GM19193 (cell line): ENCODE measurements around the gene NSG1.

Experiments
- POLR2A ChIP-seq: IDR thresholded peaks from 4 replicates; pipeline ENCODE4 v1.6.1; 2011; ENCODE audit not compliant: insufficient read depth, insufficient read length; ENCODE audit errors: extremely low read depth

NSG1 gene

GRCh38 chr4:4388836-4389575 lies 2.1 kb downstream of the NSG1 start:
- TF ChIP-seq POLR2A = no peak

DNA sequence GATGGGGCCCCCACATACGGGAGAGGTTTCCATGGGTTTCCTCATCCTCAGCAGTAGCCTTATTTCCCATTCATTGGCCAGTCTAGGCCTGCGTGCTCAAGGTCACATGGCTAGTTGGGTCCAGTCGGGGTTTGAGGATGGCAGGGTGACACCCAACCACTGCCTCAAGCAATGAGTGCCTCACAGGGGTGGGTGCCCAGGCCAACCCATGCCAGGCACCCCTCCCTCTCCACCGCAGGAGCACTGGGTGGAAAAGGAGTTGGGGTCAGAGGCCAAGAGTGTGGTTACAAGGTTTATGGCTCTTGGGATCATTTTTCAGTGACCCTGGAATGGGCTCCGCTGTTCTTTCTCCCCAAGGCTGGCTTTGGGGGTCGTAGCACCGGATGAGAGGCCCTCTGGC lies 3.1 kb downstream of the NSG1 start:
- TF ChIP-seq POLR2A = no peak

DNA sequence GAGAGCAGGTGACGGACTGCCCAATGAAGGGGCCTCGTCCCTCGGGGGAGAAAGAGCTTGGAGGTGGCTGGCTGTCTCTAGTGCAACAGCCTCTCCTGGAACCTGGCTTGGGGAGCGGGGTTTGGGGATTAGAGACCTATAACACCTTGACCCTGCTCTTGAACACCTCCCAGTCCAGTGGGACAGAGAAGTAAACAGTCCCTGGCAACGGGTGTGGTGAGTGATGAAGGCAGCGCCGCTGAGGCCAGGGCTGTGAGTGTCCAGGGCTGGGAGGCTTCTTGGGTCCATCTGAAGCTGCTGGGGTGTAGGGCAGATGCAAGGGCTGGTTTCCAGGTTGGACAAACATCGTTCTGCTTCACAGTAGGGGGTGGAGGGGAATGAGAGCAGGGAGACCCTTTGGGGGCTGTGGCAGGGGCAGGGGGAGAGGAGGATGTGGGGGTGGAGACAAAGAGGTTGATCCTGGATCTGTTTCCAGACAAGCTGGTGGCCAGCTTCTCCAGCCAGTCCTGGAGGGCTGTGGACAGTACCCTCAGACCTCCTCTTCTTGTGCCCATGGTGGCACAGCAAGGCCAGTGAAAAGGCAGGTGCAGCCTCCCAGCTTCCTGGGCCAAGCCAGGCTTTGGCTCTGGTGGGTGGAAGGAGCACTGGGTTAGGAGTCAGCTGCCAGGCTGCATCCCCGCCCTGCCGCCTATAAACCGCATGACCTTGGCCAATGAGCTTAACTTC lies 3.8 kb downstream of the NSG1 start:
- TF ChIP-seq POLR2A = no peak

DNA sequence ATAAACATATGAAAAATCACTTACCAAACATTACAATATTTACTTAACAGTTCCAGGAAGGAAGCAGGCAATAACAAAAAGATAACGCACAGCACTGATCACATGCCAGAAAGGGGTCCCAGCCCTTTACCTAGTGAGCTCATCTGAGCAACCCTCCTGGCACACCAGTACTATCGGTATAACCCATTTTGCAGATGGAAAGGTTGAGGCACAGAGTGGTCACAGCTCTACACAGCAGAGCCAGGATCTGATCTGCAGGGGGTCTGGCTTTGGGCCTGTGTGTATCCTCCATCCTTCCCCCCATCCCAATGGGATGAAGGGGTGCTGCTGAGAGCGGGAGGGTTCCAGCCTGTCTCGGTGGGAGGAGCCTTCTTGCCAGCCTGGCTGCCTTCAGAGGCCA lies 5.0 kb downstream of the NSG1 start:
- no peak for TF ChIP-seq POLR2A

GRCh38 chr4:4392501-4393183 lies 5.7 kb downstream of the NSG1 start:
- TF ChIP-seq POLR2A = no peak

GRCh38 chr4:4394644-4395043 lies 7.7 kb downstream of the NSG1 start:
- TF ChIP-seq POLR2A = no peak

DNA sequence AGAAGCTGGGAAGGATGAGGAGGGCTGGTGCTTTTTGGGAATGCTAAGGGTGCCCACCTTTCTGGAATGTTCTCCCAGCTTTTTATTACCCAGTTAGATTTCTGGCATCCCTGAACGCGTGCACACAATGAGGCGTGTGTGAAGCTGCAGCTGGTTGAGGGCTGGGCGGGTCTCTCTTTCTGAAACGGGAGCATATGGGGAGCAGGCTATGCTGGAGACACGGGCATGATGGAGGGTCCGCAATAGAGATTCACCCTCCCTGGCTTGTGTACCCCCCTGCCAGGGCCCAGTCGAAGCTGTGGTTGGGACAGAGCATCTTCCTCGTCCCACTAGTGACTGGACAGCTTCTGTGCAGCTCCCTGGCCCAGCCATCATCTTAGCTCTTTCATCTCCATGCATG lies 8.5 kb downstream of the NSG1 start:
- TF ChIP-seq POLR2A = no peak

DNA sequence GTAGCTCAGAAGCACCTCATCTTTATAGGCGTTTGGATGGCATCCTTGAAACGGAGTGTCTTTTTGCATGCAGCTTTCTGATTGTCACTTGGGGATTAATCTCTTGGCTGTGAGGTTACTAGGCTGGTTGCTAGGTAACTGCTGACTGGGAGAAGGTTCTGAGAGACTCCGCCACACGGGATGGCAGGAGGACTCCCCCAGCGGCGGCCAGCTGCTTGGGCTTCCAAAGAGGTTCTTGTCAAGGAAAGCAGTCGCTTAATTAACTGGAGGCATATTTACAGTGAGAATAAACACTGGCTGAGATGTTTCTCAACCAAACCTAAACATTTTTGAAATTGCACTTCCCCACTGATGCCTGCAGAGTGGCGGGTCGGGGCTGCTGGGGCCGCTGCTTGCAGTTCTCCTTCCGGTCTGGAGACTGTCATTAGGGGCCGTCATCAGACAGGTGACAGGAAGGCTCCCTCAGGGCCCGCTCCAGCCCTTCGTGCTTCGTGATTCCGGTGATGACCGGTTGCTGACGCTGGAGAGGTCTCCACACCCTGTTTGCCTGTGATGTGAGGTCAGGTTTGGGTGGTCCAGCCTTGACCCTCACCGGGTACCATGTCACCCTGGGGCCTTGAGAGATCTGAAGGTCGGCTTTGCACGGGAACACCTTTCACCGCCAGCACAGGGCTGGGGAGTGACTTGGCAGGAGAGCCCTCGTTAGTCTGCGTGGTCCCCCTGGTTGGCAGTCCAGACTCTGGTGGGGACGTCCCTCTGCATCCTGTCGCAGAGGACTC lies 9.1 kb downstream of the NSG1 start:
- no peak for TF ChIP-seq POLR2A

GRCh38 chr4:4396628-4397440 lies 9.9 kb downstream of the NSG1 start:
- TF ChIP-seq POLR2A = no peak

DNA sequence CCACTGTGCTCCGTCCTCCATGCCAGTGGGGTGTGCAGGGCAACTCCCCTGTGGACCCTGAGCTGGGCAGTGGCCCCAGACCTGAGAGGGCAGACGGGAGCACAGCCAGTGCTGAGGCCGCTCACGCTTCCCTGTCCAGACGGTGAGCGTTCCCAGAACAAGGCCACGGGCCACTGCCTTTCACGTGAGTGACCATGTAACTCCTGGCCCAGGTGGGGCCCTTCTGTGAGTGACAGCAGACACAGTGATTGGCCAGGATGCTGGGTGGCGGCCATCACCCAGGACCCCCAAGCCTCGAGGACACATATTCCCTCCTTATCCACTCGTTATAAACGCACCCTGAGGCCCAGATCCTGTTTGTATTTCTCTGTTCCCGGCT lies 10.5 kb downstream of the NSG1 start:
- no peak for TF ChIP-seq POLR2A

DNA sequence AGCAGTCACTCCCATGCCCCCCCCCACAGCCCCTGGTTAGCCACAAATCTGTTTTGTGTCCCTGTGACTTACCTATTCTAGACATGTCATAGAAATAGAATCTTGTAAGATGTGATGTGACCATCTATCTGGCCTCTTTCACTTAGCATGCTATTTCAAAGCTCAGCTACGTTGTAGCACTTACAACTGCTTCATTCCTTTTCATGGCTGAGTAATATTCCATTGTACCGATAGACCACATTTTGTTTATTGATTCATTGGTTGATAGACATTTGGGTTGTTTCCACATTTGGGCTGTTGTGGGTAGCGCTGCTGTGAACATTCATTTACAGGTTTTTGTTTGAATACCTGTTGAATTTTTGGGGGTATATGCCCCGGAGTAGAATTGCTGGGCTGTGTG lies 11.5 kb downstream of the NSG1 start:
- TF ChIP-seq POLR2A = no peak

GRCh38 chr4:4401036-4401435 lies 14.1 kb downstream of the NSG1 start:
- no peak for TF ChIP-seq POLR2A

DNA sequence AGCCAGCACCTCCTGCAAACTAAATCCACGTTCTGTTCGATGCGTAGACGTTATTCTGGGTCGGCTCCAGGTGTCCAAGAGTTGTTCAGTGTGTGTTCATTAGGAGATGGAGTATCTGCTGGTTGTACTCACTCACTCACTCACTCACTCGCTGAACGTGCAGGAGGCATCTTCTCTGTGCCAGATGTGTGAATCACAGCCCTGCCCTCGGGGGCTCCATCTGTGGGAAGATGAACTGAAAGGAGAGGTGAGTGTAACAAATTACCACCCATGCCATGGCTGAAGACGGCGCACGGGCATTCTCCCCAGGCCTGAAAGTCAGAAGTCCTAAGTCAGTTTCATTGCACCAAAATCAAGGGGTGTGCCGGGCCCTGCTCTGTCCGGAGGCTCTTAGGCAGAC lies 16.1 kb downstream of the NSG1 start:
- no peak for TF ChIP-seq POLR2A

DNA sequence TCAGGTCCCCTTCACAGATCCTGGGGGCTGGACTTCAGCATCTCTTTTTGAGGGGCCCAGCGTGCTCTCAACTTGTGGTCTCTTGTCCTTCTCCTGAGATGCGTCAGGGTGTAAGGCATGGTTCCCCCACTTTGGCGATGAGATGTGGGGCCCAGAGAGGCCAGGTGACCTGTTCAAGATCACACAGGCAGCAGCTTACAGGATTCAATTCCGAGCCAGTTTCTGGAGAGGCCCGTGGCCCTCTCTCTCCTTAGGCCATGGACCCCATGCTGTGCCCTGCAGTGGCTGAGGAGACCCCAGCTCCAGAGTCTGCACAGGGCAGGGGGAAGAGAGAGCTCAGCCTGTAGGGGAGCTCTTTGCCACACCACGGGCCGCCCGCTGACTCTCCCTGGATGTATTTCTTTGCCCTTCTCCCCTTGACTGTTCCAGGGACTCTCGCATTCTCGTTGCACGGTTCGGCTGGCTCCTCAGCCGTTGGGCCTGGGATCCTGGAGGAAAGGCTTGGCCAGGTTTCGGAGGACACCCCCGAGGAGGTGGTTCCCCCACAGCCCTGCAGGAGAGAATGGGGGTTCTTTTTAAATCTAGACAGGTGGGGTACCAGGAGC lies 18.6 kb downstream of the NSG1 start:
- TF ChIP-seq POLR2A = no peak

DNA sequence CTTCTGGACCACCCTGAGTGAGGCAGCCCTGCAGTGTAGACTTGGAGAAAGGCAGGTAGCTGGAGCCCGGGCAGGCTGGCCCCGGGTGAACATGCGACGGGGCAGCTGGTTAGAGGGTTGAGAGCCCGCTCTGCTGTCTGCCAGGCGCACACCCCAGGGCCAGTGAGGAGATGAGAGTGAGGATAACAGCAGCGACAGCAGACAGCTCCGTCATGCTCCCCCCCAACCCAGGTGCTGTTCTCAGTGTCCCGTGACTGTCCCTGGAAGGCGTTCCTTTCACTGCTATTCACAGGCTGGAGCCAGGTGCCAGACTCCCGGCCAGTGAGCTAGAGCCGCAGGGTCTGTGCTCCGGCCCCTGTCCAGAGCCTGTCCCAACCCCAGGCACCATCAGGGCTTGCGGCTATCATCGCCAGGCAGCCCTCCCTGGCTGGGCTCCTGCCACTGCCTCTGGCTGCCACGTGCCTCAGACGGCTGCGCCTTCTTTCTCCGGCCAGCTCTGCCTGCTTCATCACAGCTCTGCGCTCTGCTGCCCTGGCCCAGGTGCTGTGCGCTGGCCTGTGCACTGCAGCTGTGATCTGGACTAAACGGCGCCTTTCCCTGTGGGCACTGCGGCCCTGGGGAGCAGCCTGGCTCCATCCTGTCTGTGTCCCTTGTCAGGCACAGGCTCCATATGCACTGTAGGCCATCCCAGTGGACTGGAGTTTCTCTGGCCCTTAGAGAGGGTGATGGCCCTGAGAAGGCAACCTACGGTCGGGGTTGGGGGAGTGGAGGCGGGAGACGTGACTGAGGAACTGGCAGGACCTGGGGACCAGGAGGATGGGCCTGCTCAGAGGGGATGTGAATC lies 19.8 kb downstream of the NSG1 start:
- TF ChIP-seq POLR2A = no peak
